Measurements from ENCODE around the gene HFM1.
"Not testable (repeated sequence)": the region's sequence is repeated elsewhere in the genome, so short reads cannot be mapped to it uniquely, and the experiment has no call there.

The HFM1 gene

GRCh38 chr1:91308544-91308943, 96.1 kb downstream of the HFM1 start:
- H3K27me3 ChIP-seq (ENCODE audit: control insufficient read depth in 1 of 2, insufficient read depth in 2 of 2, low read length in 2 of 2): no peaks in the 10 kb centered on the region
- no peak overlapping the region for H3K27ac ChIP-seq (ENCODE audit: low read depth, low read length)
- peaks cover 0 to 7% of the 10 kb centered on the region in 2 donors for H3K9me3 ChIP-seq (ENCODE audit: control insufficient read depth in 1 of 2, low read length in 2 of 2)
- no peak overlapping the region for H3K9ac ChIP-seq (ENCODE audit: low read depth in 1 of 2, low read length in 2 of 2)
- no peaks in the 10 kb centered on the region for H3K4me1 ChIP-seq (ENCODE audit: control insufficient read depth in 1 of 2, insufficient read depth in 2 of 2, low read length in 2 of 2)
- no peaks in the 10 kb centered on the region for H3K36me3 ChIP-seq (ENCODE audit: control insufficient read depth in 1 of 2, insufficient read depth in 2 of 2, low read length in 2 of 2)
- no peak overlapping the region for H3K4me3 ChIP-seq (ENCODE audit: low read depth in 1 of 2, low read length in 2 of 2)

GRCh38 chr1:91307784-91308409, 96.7 kb downstream of the HFM1 start:
- H3K9me3 ChIP-seq (ENCODE audit: control insufficient read depth in 1 of 2, low read length in 2 of 2): peaks cover 0 to 7% of the 10 kb centered on the region in 2 donors
- no peak overlapping the region for H3K4me3 ChIP-seq (ENCODE audit: low read depth in 1 of 2, low read length in 2 of 2)
- no peaks in the 10 kb centered on the region for H3K4me1 ChIP-seq (ENCODE audit: control insufficient read depth in 1 of 2, insufficient read depth in 2 of 2, low read length in 2 of 2)
- no peaks in the 10 kb centered on the region for H3K36me3 ChIP-seq (ENCODE audit: control insufficient read depth in 1 of 2, insufficient read depth in 2 of 2, low read length in 2 of 2)
- H3K27me3 ChIP-seq (ENCODE audit: control insufficient read depth in 1 of 2, insufficient read depth in 2 of 2, low read length in 2 of 2): no peaks in the 10 kb centered on the region
- H3K9ac ChIP-seq (ENCODE audit: low read depth in 1 of 2, low read length in 2 of 2): no peak overlapping the region
- no peak overlapping the region for H3K27ac ChIP-seq (ENCODE audit: low read depth, low read length)

GRCh38 chr1:91303165-91303564, 101.5 kb downstream of the HFM1 start:
- Histone ChIP-seq H3K36me3 (ENCODE audit: control insufficient read depth in 1 of 2, insufficient read depth in 2 of 2, low read length in 2 of 2) (no peaks in the 10 kb centered on the region), H3K4me1 (ENCODE audit: control insufficient read depth in 1 of 2, insufficient read depth in 2 of 2, low read length in 2 of 2) (no peaks in the 10 kb centered on the region), H3K4me3 (ENCODE audit: low read depth in 1 of 2, low read length in 2 of 2) (no peak overlapping the region), H3K9me3 (ENCODE audit: control insufficient read depth in 1 of 2, low read length in 2 of 2) (no peaks in the 10 kb centered on the region), H3K9ac (ENCODE audit: low read depth in 1 of 2, low read length in 2 of 2) (no peak overlapping the region), H3K27me3 (ENCODE audit: control insufficient read depth in 1 of 2, insufficient read depth in 2 of 2, low read length in 2 of 2) (no peaks in the 10 kb centered on the region), H3K27ac (ENCODE audit: low read depth, low read length) (no peak overlapping the region)

DNA sequence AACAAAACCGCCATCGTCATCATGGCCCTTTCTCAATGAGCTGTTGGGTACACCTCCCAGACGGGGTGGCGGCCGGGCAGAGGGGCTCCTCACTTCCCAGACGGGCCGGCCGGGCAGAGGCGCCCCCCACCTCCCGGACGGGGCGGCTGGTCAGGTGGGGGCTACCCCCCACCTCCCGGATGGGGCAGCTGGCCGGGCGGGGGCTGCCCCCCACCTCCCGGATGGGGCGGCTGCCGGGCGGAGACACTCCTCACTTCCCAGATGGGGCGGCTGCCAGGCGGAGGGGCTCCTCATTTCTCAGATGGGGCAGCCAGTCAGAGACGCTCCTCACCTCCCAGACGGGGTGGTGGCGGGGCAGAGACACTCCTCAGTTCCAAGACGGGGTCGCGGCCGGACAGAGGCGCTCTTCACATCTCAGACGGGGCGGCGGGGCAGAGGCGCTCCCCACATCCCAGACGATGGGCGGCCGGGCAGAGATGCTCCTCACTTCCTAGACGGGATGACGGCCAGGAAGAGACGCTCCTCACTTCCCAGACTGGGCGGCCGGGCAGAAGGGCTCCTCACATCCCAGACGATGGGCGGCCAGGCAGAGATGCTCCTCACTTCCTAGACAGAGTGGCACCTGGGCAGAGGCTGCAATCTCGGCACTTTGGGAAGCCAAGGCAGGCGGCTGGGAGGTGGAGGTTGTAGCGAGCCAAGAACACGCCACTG, 115.6 kb downstream of the HFM1 start:
- H3K4me3 ChIP-seq (ENCODE audit: low read depth in 1 of 2, low read length in 2 of 2); H3K27ac ChIP-seq (ENCODE audit: low read depth, low read length); H3K4me1 ChIP-seq (ENCODE audit: control insufficient read depth in 1 of 2, insufficient read depth in 2 of 2, low read length in 2 of 2); H3K9ac ChIP-seq (ENCODE audit: low read depth in 1 of 2, low read length in 2 of 2); H3K27me3 ChIP-seq (ENCODE audit: control insufficient read depth in 1 of 2, insufficient read depth in 2 of 2, low read length in 2 of 2); H3K9me3 ChIP-seq (ENCODE audit: control insufficient read depth in 1 of 2, low read length in 2 of 2); H3K36me3 ChIP-seq (ENCODE audit: control insufficient read depth in 1 of 2, insufficient read depth in 2 of 2, low read length in 2 of 2): not testable (repeated sequence)

DNA sequence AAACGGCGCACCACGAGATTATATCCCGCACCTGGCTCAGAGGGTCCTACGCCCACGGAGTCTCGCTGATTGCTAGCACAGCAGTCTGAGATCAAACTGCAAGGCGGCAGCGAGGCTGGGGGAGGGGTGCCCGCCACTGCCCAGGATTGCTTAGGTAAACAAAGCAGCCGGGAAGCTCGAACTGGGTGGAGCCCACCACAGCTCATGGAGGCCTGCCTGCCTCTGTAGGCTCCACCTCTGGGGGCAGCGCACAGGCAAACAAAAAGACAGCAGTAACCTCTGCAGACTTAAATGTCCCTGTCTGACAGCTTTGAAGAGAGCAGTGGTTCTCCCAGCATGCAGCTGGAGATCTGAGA, 117.7 kb downstream of the HFM1 start:
- H3K9me3 ChIP-seq (ENCODE audit: control insufficient read depth in 1 of 2, low read length in 2 of 2); H3K27me3 ChIP-seq (ENCODE audit: control insufficient read depth in 1 of 2, insufficient read depth in 2 of 2, low read length in 2 of 2); H3K36me3 ChIP-seq (ENCODE audit: control insufficient read depth in 1 of 2, insufficient read depth in 2 of 2, low read length in 2 of 2); H3K4me3 ChIP-seq (ENCODE audit: low read depth in 1 of 2, low read length in 2 of 2); H3K4me1 ChIP-seq (ENCODE audit: control insufficient read depth in 1 of 2, insufficient read depth in 2 of 2, low read length in 2 of 2); H3K9ac ChIP-seq (ENCODE audit: low read depth in 1 of 2, low read length in 2 of 2); H3K27ac ChIP-seq (ENCODE audit: low read depth, low read length): not testable (repeated sequence)

- H3K4me3 ChIP-seq (ENCODE audit: low read depth in 1 of 2, low read length in 2 of 2); H3K9me3 ChIP-seq (ENCODE audit: control insufficient read depth in 1 of 2, low read length in 2 of 2); H3K9ac ChIP-seq (ENCODE audit: low read depth in 1 of 2, low read length in 2 of 2); H3K4me1 ChIP-seq (ENCODE audit: control insufficient read depth in 1 of 2, insufficient read depth in 2 of 2, low read length in 2 of 2); H3K27me3 ChIP-seq (ENCODE audit: control insufficient read depth in 1 of 2, insufficient read depth in 2 of 2, low read length in 2 of 2); H3K36me3 ChIP-seq (ENCODE audit: control insufficient read depth in 1 of 2, insufficient read depth in 2 of 2, low read length in 2 of 2); H3K27ac ChIP-seq (ENCODE audit: low read depth, low read length): not testable (repeated sequence)
Measured at GRCh38 chr1:91286259-91286961, 118.2 kb downstream of the HFM1 start.

DNA sequence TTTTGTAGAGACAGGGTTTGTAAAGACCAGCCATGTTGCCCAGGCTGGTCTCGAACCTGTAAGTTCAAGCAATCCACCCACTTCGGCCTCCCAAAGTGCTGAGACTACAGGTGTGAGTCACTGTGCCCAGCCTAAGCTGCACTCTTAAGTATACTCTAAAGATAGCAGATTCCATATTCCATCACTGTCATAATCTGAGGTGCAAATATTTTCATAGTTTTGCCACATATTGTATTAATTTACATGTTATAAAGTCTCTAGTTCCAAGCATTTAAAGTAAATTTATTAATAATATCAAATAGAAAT, 121.3 kb downstream of the HFM1 start:
- no peak overlapping the region for H3K9ac ChIP-seq (ENCODE audit: low read depth in 1 of 2, low read length in 2 of 2)
- no peaks in the 10 kb centered on the region for H3K27me3 ChIP-seq (ENCODE audit: control insufficient read depth in 1 of 2, insufficient read depth in 2 of 2, low read length in 2 of 2)
- H3K9me3 ChIP-seq (ENCODE audit: control insufficient read depth in 1 of 2, low read length in 2 of 2): no peaks in the 10 kb centered on the region
- H3K4me1 ChIP-seq (ENCODE audit: control insufficient read depth in 1 of 2, insufficient read depth in 2 of 2, low read length in 2 of 2): no peaks in the 10 kb centered on the region
- no peak overlapping the region for H3K27ac ChIP-seq (ENCODE audit: low read depth, low read length)
- H3K4me3 ChIP-seq (ENCODE audit: low read depth in 1 of 2, low read length in 2 of 2): no peak overlapping the region
- H3K36me3 ChIP-seq (ENCODE audit: control insufficient read depth in 1 of 2, insufficient read depth in 2 of 2, low read length in 2 of 2): no peaks in the 10 kb centered on the region

- no peaks in the 10 kb centered on the region for H3K4me1 ChIP-seq (ENCODE audit: control insufficient read depth in 1 of 2, insufficient read depth in 2 of 2, low read length in 2 of 2)
- no peak overlapping the region for H3K9ac ChIP-seq (ENCODE audit: low read depth in 1 of 2, low read length in 2 of 2)
- H3K4me3 ChIP-seq (ENCODE audit: low read depth in 1 of 2, low read length in 2 of 2): no peak overlapping the region
- H3K36me3 ChIP-seq (ENCODE audit: control insufficient read depth in 1 of 2, insufficient read depth in 2 of 2, low read length in 2 of 2): no peaks in the 10 kb centered on the region
- no peaks in the 10 kb centered on the region for H3K27me3 ChIP-seq (ENCODE audit: control insufficient read depth in 1 of 2, insufficient read depth in 2 of 2, low read length in 2 of 2)
- H3K9me3 ChIP-seq (ENCODE audit: control insufficient read depth in 1 of 2, low read length in 2 of 2): no peaks in the 10 kb centered on the region
- no peak overlapping the region for H3K27ac ChIP-seq (ENCODE audit: low read depth, low read length)
Measured at GRCh38 chr1:91282695-91283420, 121.8 kb downstream of the HFM1 start.

DNA sequence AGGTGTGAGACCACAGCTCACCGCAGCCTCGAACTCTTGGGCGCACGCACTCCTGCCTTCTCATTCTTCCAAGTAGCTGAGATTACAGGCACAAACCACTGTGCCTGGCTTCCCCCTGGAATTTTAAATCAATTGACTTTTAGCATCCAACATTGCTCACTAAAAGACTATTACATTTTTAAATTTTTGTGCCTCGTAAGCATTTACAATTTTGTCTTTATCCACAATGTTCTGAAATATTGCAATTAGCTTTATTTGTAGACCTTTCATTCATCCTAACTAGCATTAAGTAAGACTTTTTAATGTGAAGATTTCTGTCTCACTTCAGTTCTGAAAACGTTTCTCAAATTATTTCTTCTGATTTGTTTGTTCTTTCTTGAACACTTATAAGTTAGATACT, 122.9 kb downstream of the HFM1 start:
- H3K27ac ChIP-seq (ENCODE audit: low read depth, low read length): no peak overlapping the region
- no peak overlapping the region for H3K4me3 ChIP-seq (ENCODE audit: low read depth in 1 of 2, low read length in 2 of 2)
- H3K4me1 ChIP-seq (ENCODE audit: control insufficient read depth in 1 of 2, insufficient read depth in 2 of 2, low read length in 2 of 2): no peaks in the 10 kb centered on the region
- H3K9ac ChIP-seq (ENCODE audit: low read depth in 1 of 2, low read length in 2 of 2): no peak overlapping the region
- H3K27me3 ChIP-seq (ENCODE audit: control insufficient read depth in 1 of 2, insufficient read depth in 2 of 2, low read length in 2 of 2): no peaks in the 10 kb centered on the region
- H3K36me3 ChIP-seq (ENCODE audit: control insufficient read depth in 1 of 2, insufficient read depth in 2 of 2, low read length in 2 of 2): no peaks in the 10 kb centered on the region
- H3K9me3 ChIP-seq (ENCODE audit: control insufficient read depth in 1 of 2, low read length in 2 of 2): no peaks in the 10 kb centered on the region

GRCh38 chr1:91278754-91279153, 125.9 kb downstream of the HFM1 start:
- Histone ChIP-seq H3K9ac (ENCODE audit: low read depth in 1 of 2, low read length in 2 of 2) (no peak overlapping the region), H3K36me3 (ENCODE audit: control insufficient read depth in 1 of 2, insufficient read depth in 2 of 2, low read length in 2 of 2) (no peaks in the 10 kb centered on the region), H3K9me3 (ENCODE audit: control insufficient read depth in 1 of 2, low read length in 2 of 2) (no peaks in the 10 kb centered on the region), H3K4me3 (ENCODE audit: low read depth in 1 of 2, low read length in 2 of 2) (no peak overlapping the region), H3K27me3 (ENCODE audit: control insufficient read depth in 1 of 2, insufficient read depth in 2 of 2, low read length in 2 of 2) (no peaks in the 10 kb centered on the region), H3K27ac (ENCODE audit: low read depth, low read length) (no peak overlapping the region), H3K4me1 (ENCODE audit: control insufficient read depth in 1 of 2, insufficient read depth in 2 of 2, low read length in 2 of 2) (no peaks in the 10 kb centered on the region)

Measured in duodenal mucosa (tissue), 2 donors.